Measurements from ENCODE around the gene ZMPSTE24.

The ZMPSTE24 gene

GRCh38 chr1:40258445-40258769, 371 bp downstream of the ZMPSTE24 start:
- no peak for DNase-seq (ENCODE audit: low read depth in 3 of 3)

- DNase-seq (ENCODE audit: low read depth in 3 of 3), result no peak
These were observed 6.3 kb downstream of the ZMPSTE24 start for GRCh38 chr1:40264354-40264781.

GRCh38 chr1:40265298-40265697, 7.3 kb downstream of the ZMPSTE24 start:
- no peak for DNase-seq (ENCODE audit: low read depth in 3 of 3)

GRCh38 chr1:40265919-40266318, 7.9 kb downstream of the ZMPSTE24 start:
- no peak for DNase-seq (ENCODE audit: low read depth in 3 of 3)

- DNase-seq (ENCODE audit: low read depth in 3 of 3), result no peak
These were observed 8.9 kb downstream of the ZMPSTE24 start for GRCh38 chr1:40266786-40267535.

GRCh38 chr1:40267767-40268187, 9.7 kb downstream of the ZMPSTE24 start:
- no peak for DNase-seq (ENCODE audit: low read depth in 3 of 3)

- DNase-seq (ENCODE audit: low read depth in 3 of 3), result no peak
These were observed 10.2 kb downstream of the ZMPSTE24 start for GRCh38 chr1:40268211-40268610.

GRCh38 chr1:40270152-40270834, 12.3 kb downstream of the ZMPSTE24 start:
- DNase-seq (ENCODE audit: low read depth in 3 of 3), result no peak

GRCh38 chr1:40272653-40273213, 14.7 kb downstream of the ZMPSTE24 start:
- no peak for DNase-seq (ENCODE audit: low read depth in 3 of 3)

GRCh38 chr1:40273547-40274166, 15.6 kb downstream of the ZMPSTE24 start:
- DNase-seq (ENCODE audit: low read depth in 3 of 3), result no peak

- no peak for DNase-seq (ENCODE audit: low read depth in 3 of 3)
These were observed 16.3 kb downstream of the ZMPSTE24 start for GRCh38 chr1:40274331-40274730.

- DNase-seq (ENCODE audit: low read depth in 3 of 3), result no peak
These were observed 18.1 kb downstream of the ZMPSTE24 start for GRCh38 chr1:40276122-40276521.

GRCh38 chr1:40281853-40282252, 23.8 kb downstream of the ZMPSTE24 start:
- no peak for DNase-seq (ENCODE audit: low read depth in 3 of 3)

GRCh38 chr1:40291293-40291692, 33.3 kb downstream of the ZMPSTE24 start:
- DNase-seq (ENCODE audit: low read depth in 3 of 3), result no peak

GRCh38 chr1:40299366-40300248, 41.6 kb downstream of the ZMPSTE24 start:
- DNase-seq (ENCODE audit: low read depth in 3 of 3), result no peak

GRCh38 chr1:40300249-40300567, 42.2 kb downstream of the ZMPSTE24 start:
- no peak for DNase-seq (ENCODE audit: low read depth in 3 of 3)

- DNase-seq (ENCODE audit: low read depth in 3 of 3), result no peak
These were observed 42.6 kb downstream of the ZMPSTE24 start for GRCh38 chr1:40300651-40301050.

- DNase-seq (ENCODE audit: low read depth in 3 of 3), result no peak
These were observed 43.0 kb downstream of the ZMPSTE24 start for GRCh38 chr1:40301066-40301465.

- no peak for DNase-seq (ENCODE audit: low read depth in 3 of 3)
These were observed 43.7 kb downstream of the ZMPSTE24 start for GRCh38 chr1:40301541-40302299.

GRCh38 chr1:40302475-40302874, 44.4 kb downstream of the ZMPSTE24 start:
- DNase-seq (ENCODE audit: low read depth in 3 of 3), result no peak
